WTC11 (cell line): ENCODE measurements around the gene DNAJB8. TPM values are rescaled to one million over a fixed set of nuclear protein-coding genes. Genes with fewer than 3 reads are reported as not detected.

Experiments used
- ATAC-seq: fragments of 200-7000 bp; cut with Tn5 transposase; 2 replicates; pipeline ENCODE4 v1.10.0; 2021; ENCODE audit warnings: mild to moderate bottlenecking, moderate library complexity
- CTCF ChIA-PET: fragments of 300-600 bp; sonication (Branson Sonifier 250); formaldehyde crosslinking; loops from one replicate; lab custom pipeline; 2021; ENCODE audit warnings: antibody characterized with exemption; lab: Charles Lee
- POLR2A ChIA-PET: fragments of 350-600 bp; sonication (Branson Sonifier 250); formaldehyde crosslinking; loops from one replicate; lab custom pipeline; 2021; ENCODE audit warnings: antibody characterized with exemption; lab: Charles Lee
- DNase-seq: peaks from one replicate; pipeline ENCODE4 v3.0.0; 2021; ENCODE audit warnings: low spot score
- H3K27ac Mint-ChIP-seq: 2 replicates; pipeline ENCODE4 v1.8.0; 2021; ENCODE audit warnings: mixed read lengths
- H3K27me3 Mint-ChIP-seq: 2 replicates; pipeline ENCODE4 v1.8.0; 2021; ENCODE audit warnings: low read depth, mild to moderate bottlenecking, moderate library complexity, mixed read lengths
- H3K36me3 Mint-ChIP-seq: 2 replicates; pipeline ENCODE4 v1.8.0; 2021; ENCODE audit warnings: mixed read lengths
- H3K4me1 Mint-ChIP-seq: 2 replicates; pipeline ENCODE4 v1.8.0; 2022; ENCODE audit warnings: mixed read lengths
- H3K4me3 Mint-ChIP-seq: 2 replicates; pipeline ENCODE4 v1.8.0; 2021; ENCODE audit warnings: mild to moderate bottlenecking, moderate library complexity, mixed read lengths
- H3K9me3 Mint-ChIP-seq: 2 replicates; pipeline ENCODE4 v1.8.0; 2021; ENCODE audit warnings: mixed read lengths
- ARID4B ChIP-seq: sonication (generic); formaldehyde crosslinking; IDR thresholded peaks from 2 replicates; pipeline ENCODE4 v1.8.0; 2023; ENCODE audit warnings: missing genetic modification reagents, mild to moderate bottlenecking, borderline replicate concordance
- FOXJ3 ChIP-seq: sonication (generic); formaldehyde crosslinking; IDR thresholded peaks from 2 replicates; pipeline ENCODE4 v1.9.0; 2021; ENCODE audit warnings: missing genetic modification reagents, mild to moderate bottlenecking, borderline replicate concordance
- HMGA2 ChIP-seq: fragments of 250-450 bp; sonication (Bioruptor Pico); IDR thresholded peaks from 2 replicates; pipeline ENCODE4 v1.4.0; 2021; ENCODE audit warnings: mild to moderate bottlenecking, moderate library complexity
- KAT7 ChIP-seq: sonication (generic); formaldehyde crosslinking; IDR thresholded peaks from 2 replicates; pipeline ENCODE4 v1.8.1; 2023; ENCODE audit warnings: missing genetic modification reagents, mild to moderate bottlenecking, borderline replicate concordance
- MAX ChIP-seq: sonication (generic); formaldehyde crosslinking; IDR thresholded peaks from 2 replicates; pipeline ENCODE4 v1.8.0; 2022; ENCODE audit warnings: mild to moderate bottlenecking, missing genetic modification reagents
- MYBL2 ChIP-seq: sonication (generic); formaldehyde crosslinking; IDR thresholded peaks from 2 replicates; pipeline ENCODE4 v1.8.1; 2023; ENCODE audit warnings: mild to moderate bottlenecking, moderate library complexity, missing genetic modification reagents
- NR2C2 ChIP-seq: sonication (generic); formaldehyde crosslinking; IDR thresholded peaks from 2 replicates; pipeline ENCODE4 v1.8.0; 2022; ENCODE audit warnings: mild to moderate bottlenecking, missing genetic modification reagents
- RELA ChIP-seq: sonication (generic); formaldehyde crosslinking; IDR thresholded peaks from 2 replicates; pipeline ENCODE4 v1.8.1; 2022; ENCODE audit warnings: missing genetic modification reagents, mild to moderate bottlenecking, borderline replicate concordance
- SMAD3 ChIP-seq: sonication (generic); formaldehyde crosslinking; IDR thresholded peaks from 2 replicates; pipeline ENCODE4 v1.8.0; 2022; ENCODE audit warnings: missing genetic modification reagents, mild to moderate bottlenecking, borderline replicate concordance
- TP53 ChIP-seq: sonication (generic); formaldehyde crosslinking; IDR thresholded peaks from 2 replicates; pipeline ENCODE4 v1.8.1; 2023; ENCODE audit warnings: mild to moderate bottlenecking, missing genetic modification reagents
- USF1 ChIP-seq: sonication (generic); formaldehyde crosslinking; IDR thresholded peaks from 2 replicates; pipeline ENCODE4 v1.8.0; 2022; ENCODE audit warnings: mild to moderate bottlenecking, missing genetic modification reagents
- ZBTB43 ChIP-seq: sonication (generic); formaldehyde crosslinking; IDR thresholded peaks from 2 replicates; pipeline ENCODE4 v1.8.1; 2023; ENCODE audit warnings: mild to moderate bottlenecking, missing genetic modification reagents
- ZNF512 ChIP-seq: sonication (generic); formaldehyde crosslinking; IDR thresholded peaks from 2 replicates; pipeline ENCODE4 v1.8.1; 2022; ENCODE audit warnings: missing genetic modification reagents, borderline replicate concordance
- total RNA-seq: library from RNA; stranded (reverse); gene quantifications from 3 replicates; pipeline ENCODE4 v1.2.3, GENCODE V29; 2021

Gene DNAJB8
- total RNA-seq, 1 experiment from 2014 or later: not detected

GRCh38 chr3:128432301-128432970 is 34.3 kb downstream of the DNAJB8 start:
- Mint-ChIP-seq H3K4me1 (peaks cover 55% of the 10 kb centered on the region), H3K27me3 (peaks cover 75% of the 10 kb centered on the region)

More at GRCh38 chr3:128432301-128432970, 34.3 kb downstream of the DNAJB8 start:
- CTCF ChIA-PET: interaction anchor here (0.6 to 2.2 kb wide), 7 partner anchors 24 to 185 kb away, joined by 3 to 13 read pairs (median 4); no protein-coding TSS in a partner anchor
- POLR2A ChIA-PET: interaction anchor here (0.5 to 1.4 kb wide), 4 partner anchors 49 to 475 kb away, joined by 3 read pairs; no protein-coding TSS in a partner anchor
- peak overlapping the region; percentile 13 for H3K27ac Mint-ChIP-seq
- no peaks in the 10 kb centered on the region for H3K9me3 Mint-ChIP-seq
- H3K4me3 Mint-ChIP-seq: peak overlapping the region; percentile 75
- H3K36me3 Mint-ChIP-seq: no peaks in the 10 kb centered on the region
- DNase-seq (peak; percentile 63), ATAC-seq (peak; percentile 46)
- TF ChIP-seq ZBTB43 (CRISPR knock-in tag) (no peak), MAX (peak; percentile 63), RELA (no peak), SMAD3 (CRISPR knock-in tag) (0 out of 2 replicates have a peak, but pooled peaks have one; percentile 45), HMGA2 (CRISPR knock-in tag) (no peak), ARID4B (peak; percentile 42; the same call in 1 of the 2 replicates), FOXJ3 (CRISPR knock-in tag) (no peak), KAT7 (CRISPR knock-in tag) (no peak), MYBL2 (CRISPR knock-in tag) (no peak), TP53 (CRISPR knock-in tag) (no peak), ZNF512 (CRISPR knock-in tag) (no peak), USF1 (peak; percentile 51; the same call in 1 of the 2 replicates), NR2C2 (no peak)
